Subcutaneous adipose tissue (tissue), 4 donors: Measurements from ENCODE around the gene ADAMTSL1. TPM values are rescaled to one million over a fixed set of nuclear protein-coding genes. Genes with fewer than 3 reads are reported as not detected.

Experiments used
- CTCF ChIP-seq: fragments of 450-650 bp; IDR thresholded peaks from one replicate; pipeline ENCODE4 v1.5.1; 2016; ENCODE audit warnings: low read depth, mild to moderate bottlenecking, control low read depth, antibody characterized with exemption, moderate library complexity
- total RNA-seq, 4 donors: library from RNA; depleted of rRNA; stranded (reverse); fragments of >200 nt; gene quantifications; one replicate each; pipeline ENCODE4 v1.1.0, GENCODE V29; 2016

Gene ADAMTSL1
- total RNA-seq, 4 donors from 2014 or later = 0.49 to 16.4 (median 10.5) TPM

DNA sequence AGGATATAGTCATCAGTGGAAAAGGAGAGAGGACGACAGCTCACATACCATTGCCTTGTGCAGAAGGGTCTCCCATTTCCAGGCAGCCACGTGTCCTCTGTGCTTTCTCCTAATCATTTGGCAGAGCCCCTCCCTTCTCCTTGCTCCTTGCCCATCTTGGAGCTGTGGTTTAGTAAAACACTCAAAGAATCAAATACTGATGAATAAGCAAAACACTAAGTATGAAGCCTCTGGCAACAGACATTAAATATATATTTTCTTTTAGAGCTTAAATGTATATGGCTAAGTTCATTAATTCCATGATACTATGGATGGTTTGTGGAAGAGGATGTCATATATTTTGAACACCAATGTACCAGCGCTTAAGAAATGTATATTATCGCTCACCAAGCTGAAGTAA is 280.6 kb downstream of the ADAMTSL1 start:
- TF ChIP-seq CTCF = no peak

GRCh38 chr9:18755263-18755662 is 281.3 kb downstream of the ADAMTSL1 start:
- TF ChIP-seq CTCF = no peak

DNA sequence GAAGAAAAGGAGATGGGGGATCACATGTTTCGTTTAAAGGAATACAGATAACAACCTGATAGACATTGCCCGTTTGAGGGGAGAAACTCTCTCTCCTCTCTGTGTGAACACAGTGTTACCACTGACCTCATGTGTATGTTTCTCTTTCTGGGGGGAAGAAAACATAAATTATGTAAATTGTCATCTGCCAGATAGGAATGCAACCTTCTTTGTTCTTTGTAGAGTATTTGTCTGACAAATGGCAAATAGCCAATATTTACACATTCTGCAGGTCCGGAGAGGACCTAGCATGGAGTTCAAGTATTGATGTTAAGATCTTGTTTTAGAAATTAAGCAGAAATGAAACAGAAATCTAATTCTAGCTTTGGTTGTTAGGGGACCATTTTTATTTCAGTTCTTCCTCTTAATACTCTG is 282.8 kb downstream of the ADAMTSL1 start:
- TF ChIP-seq CTCF = no peak

- TF ChIP-seq CTCF = no peak
These were observed 285.9 kb downstream of the ADAMTSL1 start for GRCh38 chr9:18759827-18760226.

- TF ChIP-seq CTCF = no peak
These were observed 287.9 kb downstream of the ADAMTSL1 start for GRCh38 chr9:18761742-18762300.

- no peak for TF ChIP-seq CTCF
These were observed 293.1 kb downstream of the ADAMTSL1 start for GRCh38 chr9:18766989-18767550.

GRCh38 chr9:18768951-18769622 is 295.1 kb downstream of the ADAMTSL1 start:
- no peak for TF ChIP-seq CTCF
